SH-SY5Y (cell line): ENCODE measurements around the gene DIRAS1.

Source experiments
- GATA2 ChIP-seq: IDR thresholded peaks from 2 replicates; pipeline ENCODE4 v1.6.1; 2011; ENCODE audit warnings: mild to moderate bottlenecking, low read depth, low read length
- GATA3 ChIP-seq: IDR thresholded peaks from 2 replicates; pipeline ENCODE4 v1.6.1; 2011; ENCODE audit warnings: low read depth, mild to moderate bottlenecking, low read length, moderate library complexity

DNA sequence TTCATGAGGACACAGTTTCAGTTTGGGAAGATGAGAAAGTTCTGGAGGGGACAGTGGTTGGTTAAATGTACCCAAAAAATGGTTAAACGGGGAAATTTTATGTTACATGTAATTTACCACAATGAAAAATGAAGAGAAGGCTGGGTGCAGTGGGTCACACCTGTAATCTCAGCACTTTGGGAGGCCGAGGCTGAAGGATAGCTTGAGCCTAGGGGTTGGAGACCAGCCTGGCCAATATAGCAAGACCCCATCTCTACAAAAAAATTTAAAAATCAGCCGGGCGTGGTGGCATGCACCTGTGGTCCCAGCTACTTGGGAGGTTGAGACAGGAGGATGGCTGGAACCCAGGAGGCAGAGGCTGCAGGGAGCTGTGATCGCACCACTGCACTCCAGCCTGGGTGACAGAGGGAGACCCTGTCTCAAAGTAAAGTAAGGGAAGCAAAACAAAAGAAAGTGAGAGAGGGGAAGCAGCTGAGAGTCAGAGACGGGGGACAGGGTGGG is 35.9 kb downstream of the DIRAS1 start:
- no peak for TF ChIP-seq GATA3
- TF ChIP-seq GATA2 = no peak
